ENCODE measurements around the gene B4GALT5. TPM values are rescaled to one million over a fixed set of nuclear protein-coding genes. Genes with fewer than 3 reads are reported as not detected.
"Not testable (repeated sequence)": the region's sequence is repeated elsewhere in the genome, so short reads cannot be mapped to it uniquely, and the experiment has no call there.

The B4GALT5 gene
- total RNA-seq, 1 experiment from 2014 or later = 77.0 TPM

GRCh38 chr20:49669601-49670189, 44.0 kb downstream of the B4GALT5 start:
- H3K56ac ChIP-seq (ENCODE audit: insufficient read length, low read depth, low read length) = no peak overlapping the region
- DNase-seq = no peak
- no peak overlapping the region for H3K18ac ChIP-seq (ENCODE audit: insufficient read length, low read depth, low read length)
- WGBS (ENCODE audit: extremely low coverage, insufficient read length, low lambda C conversion rate) = no CpG with 5 or more reads among the region's 7 CpGs
- H4K91ac ChIP-seq (ENCODE audit: insufficient read length, low read depth, low read length) = no peak overlapping the region
- no peak overlapping the region for H2BK5ac ChIP-seq (ENCODE audit: insufficient read length, low read length)
- H2BK120ac ChIP-seq (ENCODE audit: low read depth, low read length, poor library complexity, severe bottlenecking) = no peak overlapping the region
- H2BK12ac ChIP-seq (ENCODE audit: insufficient read length, low read depth, low read length) = no peak overlapping the region
- no peak overlapping the region for H3T11ph ChIP-seq (ENCODE audit: low read length)
- Mint-ChIP-seq H3K36me3 (ENCODE audit: insufficient read depth in 1 of 3, low read depth in 3 of 3) (peaks cover 0 to 4% (median 0%) of the 10 kb centered on the region in 3 experiments; a peak in 1 of 7 replicates), H3K4me3 (no peak overlapping the region), H3K4me1 (peaks cover 48 to 58% of the 10 kb centered on the region in 2 experiments), H3K27me3 (ENCODE audit: low read depth) (no peaks in the 10 kb centered on the region), H3K27ac (no peak overlapping the region), H3K9me3 (no peaks in the 10 kb centered on the region)
- no peak overlapping the region for H3K9ac ChIP-seq (ENCODE audit: extremely low read depth, insufficient read length, low read length)
- no peaks in the 10 kb centered on the region for H3K79me1 ChIP-seq (ENCODE audit: insufficient read depth, low read depth, low read length, poor library complexity, severe bottlenecking)
- TF ChIP-seq CTCF (conservative IDR thresholded peaks at IDR 0.05) = no peak
- peaks cover 56% of the 10 kb centered on the region; the same call in 1 of the 2 replicates for H3K79me2 ChIP-seq (ENCODE audit: insufficient read depth, low read length)
- no peak overlapping the region for H3K14ac ChIP-seq (ENCODE audit: insufficient read depth, low read length)
- H2BK15ac ChIP-seq (ENCODE audit: low read depth, low read length) = no peak overlapping the region
- H3K4me2 ChIP-seq (ENCODE audit: insufficient read depth, insufficient read length, low read length) = no peak overlapping the region
- H2BK20ac ChIP-seq (ENCODE audit: low read depth, low read length, poor library complexity, severe bottlenecking) = no peak overlapping the region
- no peak overlapping the region for H2AK5ac ChIP-seq (ENCODE audit: insufficient read length, low read length)
- H3K27ac ChIP-seq (ENCODE audit: insufficient read length, low read depth, low read length) = no peak overlapping the region
- H3K27me3 ChIP-seq (ENCODE audit: insufficient read depth, low read length) = no peaks in the 10 kb centered on the region
- no peaks in the 10 kb centered on the region for H3K23me2 ChIP-seq (ENCODE audit: insufficient read length, low read depth, low read length, poor library complexity, severe bottlenecking)
- H2AFZ ChIP-seq (ENCODE audit: low read length) = no peak overlapping the region
- no peaks in the 10 kb centered on the region for H3K9me3 ChIP-seq (ENCODE audit: control insufficient read depth, low read depth, low read length)
- H4K8ac ChIP-seq (replicated peaks; ENCODE audit: insufficient read length, low read depth, low read length) = no peak overlapping the region
- peaks cover 11% of the 10 kb centered on the region for H3K4me1 ChIP-seq (ENCODE audit: insufficient read depth, low read length)
- no peak overlapping the region for H3K23ac ChIP-seq (ENCODE audit: insufficient read length, low read depth, low read length)
- no peak overlapping the region for H3K4ac ChIP-seq (ENCODE audit: low read depth, low read length)
- H4K5ac ChIP-seq (ENCODE audit: insufficient read length, low read depth, low read length) = no peak overlapping the region
- no peaks in the 10 kb centered on the region for H4K20me1 ChIP-seq (ENCODE audit: control insufficient read depth, insufficient read depth, insufficient read length)

- not testable (repeated sequence) for H4K20me1 ChIP-seq (ENCODE audit: control insufficient read depth, insufficient read depth, insufficient read length); H2BK20ac ChIP-seq (ENCODE audit: low read depth, low read length, poor library complexity, severe bottlenecking)
- H3K4me1 Mint-ChIP-seq = peaks cover 44 to 58% of the 10 kb centered on the region in 2 experiments
These were observed 44.8 kb downstream of the B4GALT5 start for GRCh38 chr20:49668878-49669195.

More at GRCh38 chr20:49668878-49669195, 44.8 kb downstream of the B4GALT5 start:
- H3K4ac ChIP-seq (ENCODE audit: low read depth, low read length); H3K56ac ChIP-seq (ENCODE audit: insufficient read length, low read depth, low read length); H2BK12ac ChIP-seq (ENCODE audit: insufficient read length, low read depth, low read length); H3K14ac ChIP-seq (ENCODE audit: insufficient read depth, low read length); H3K27ac ChIP-seq (ENCODE audit: insufficient read length, low read depth, low read length); H3K4me2 ChIP-seq (ENCODE audit: insufficient read depth, insufficient read length, low read length); H3K79me1 ChIP-seq (ENCODE audit: insufficient read depth, low read depth, low read length, poor library complexity, severe bottlenecking); DNase-seq; H3K9me3 Mint-ChIP-seq; H3K27me3 Mint-ChIP-seq (ENCODE audit: low read depth); H4K8ac ChIP-seq (replicated peaks; ENCODE audit: insufficient read length, low read depth, low read length); H3K23ac ChIP-seq (ENCODE audit: insufficient read length, low read depth, low read length); H3K27me3 ChIP-seq (ENCODE audit: insufficient read depth, low read length); H3K23me2 ChIP-seq (ENCODE audit: insufficient read length, low read depth, low read length, poor library complexity, severe bottlenecking); H3K36me3 Mint-ChIP-seq (ENCODE audit: insufficient read depth in 1 of 3, low read depth in 3 of 3); H3K18ac ChIP-seq (ENCODE audit: insufficient read length, low read depth, low read length); H2AK5ac ChIP-seq (ENCODE audit: insufficient read length, low read length); H2BK120ac ChIP-seq (ENCODE audit: low read depth, low read length, poor library complexity, severe bottlenecking); H2BK5ac ChIP-seq (ENCODE audit: insufficient read length, low read length); H4K91ac ChIP-seq (ENCODE audit: insufficient read length, low read depth, low read length); H2BK15ac ChIP-seq (ENCODE audit: low read depth, low read length); H3K9ac ChIP-seq (ENCODE audit: extremely low read depth, insufficient read length, low read length); H4K5ac ChIP-seq (ENCODE audit: insufficient read length, low read depth, low read length); H3T11ph ChIP-seq (ENCODE audit: low read length); H3K9me3 ChIP-seq (ENCODE audit: control insufficient read depth, low read depth, low read length); H2AFZ ChIP-seq (ENCODE audit: low read length); H3K4me3 Mint-ChIP-seq: not testable (repeated sequence)
- H3K27ac Mint-ChIP-seq = peak overlapping the region in 1 of 3 experiments; percentile 26; a peak in 3 of 7 replicates
- no CpG with 5 or more reads among the region's 2 CpGs for WGBS (ENCODE audit: extremely low coverage, insufficient read length, low lambda C conversion rate)
- peaks cover 11% of the 10 kb centered on the region for H3K4me1 ChIP-seq (ENCODE audit: insufficient read depth, low read length)
- H3K79me2 ChIP-seq (ENCODE audit: insufficient read depth, low read length) = peaks cover 53% of the 10 kb centered on the region; the same call in 1 of the 2 replicates
